Liver (tissue), 9 donors: ENCODE results near the gene SPAG9. TPM values are rescaled to one million over a fixed set of nuclear protein-coding genes. Genes with fewer than 3 reads are reported as not detected.

Experiments used
- DNase-seq: peaks from one replicate; pipeline ENCODE4 v3.0.0-alpha.2; 2017; ENCODE audit warnings: low spot score
- H3K27ac ChIP-seq, 2 donors: one replicate each; pipeline ENCODE4 v1.7.0; 2013; ENCODE audit warnings: inconsistent platforms in 2 of 2, low read length in 2 of 2, control low read depth in 1 of 2, low read depth in 1 of 2, mild to moderate bottlenecking in 1 of 2
- H3K27me3 ChIP-seq, 4 donors: one replicate each; pipeline versions ENCODE4 v1.6.1 to v1.7.0; 2013; ENCODE audit warnings: low read length in 3 of 4, inconsistent platforms in 1 of 4, mild to moderate bottlenecking in 1 of 4, moderate library complexity in 1 of 4; ENCODE audit not compliant: control insufficient read depth in 4 of 4, insufficient read depth in 4 of 4
- H3K36me3 ChIP-seq, 4 donors: one replicate each; pipeline versions ENCODE4 v1.6.1 to v1.7.0; 2013; ENCODE audit warnings: low read length in 3 of 4, mild to moderate bottlenecking in 3 of 4, low read depth in 1 of 4, moderate library complexity in 1 of 4; ENCODE audit not compliant: control insufficient read depth in 4 of 4, insufficient read depth in 3 of 4
- H3K4me1 ChIP-seq, 4 donors: one replicate each; pipeline versions ENCODE4 v1.6.1 to v1.7.0; 2013; ENCODE audit warnings: low read length in 3 of 4, mild to moderate bottlenecking in 3 of 4, moderate library complexity in 1 of 4; ENCODE audit not compliant: control insufficient read depth in 4 of 4, insufficient read depth in 4 of 4
- H3K4me3 ChIP-seq, 3 donors: one replicate each; pipeline versions ENCODE4 v1.6.1 to v1.7.0; 2013; ENCODE audit warnings: low read length in 3 of 3, control low read depth in 1 of 3, low read depth in 1 of 3, mild to moderate bottlenecking in 1 of 3
- H3K9ac ChIP-seq, 2 donors: one replicate each; pipeline ENCODE4 v1.7.0; 2013; ENCODE audit warnings: low read length in 2 of 2, mild to moderate bottlenecking in 2 of 2, moderate library complexity in 2 of 2, control low read depth in 1 of 2, low read depth in 1 of 2
- H3K9me3 ChIP-seq, 4 donors: one replicate each; pipeline versions ENCODE4 v1.6.1 to v1.7.0; 2013; ENCODE audit warnings: low read length in 3 of 4; ENCODE audit not compliant: control insufficient read depth in 4 of 4
- FOXA2 ChIP-seq: IDR thresholded peaks from 2 replicates; pipeline ENCODE4 v1.6.1; 2016; ENCODE audit warnings: antibody characterized with exemption
- GABPA ChIP-seq, 2 donors: IDR thresholded peaks in 1 of 2; conservative IDR thresholded peaks in 1 of 2; 2 replicates each; pipeline ENCODE4 v1.6.1; 2016; ENCODE audit warnings: antibody characterized with exemption in 2 of 2, mild to moderate bottlenecking in 1 of 2, moderate library complexity in 1 of 2
- HNF4G ChIP-seq: IDR thresholded peaks from 2 replicates; pipeline ENCODE4 v1.6.1; 2016; ENCODE audit warnings: antibody characterized with exemption
- JUND ChIP-seq, 2 donors: IDR thresholded peaks; 2 replicates each; pipeline ENCODE4 v1.6.1; 2016; ENCODE audit warnings: antibody characterized with exemption in 2 of 2
- NR2F2 ChIP-seq: IDR thresholded peaks from 2 replicates; pipeline ENCODE4 v1.6.1; 2016; ENCODE audit warnings: antibody characterized with exemption
- RAD21 ChIP-seq, 2 donors: IDR thresholded peaks; 2 replicates each; pipeline ENCODE4 v1.6.1; 2016; ENCODE audit warnings: antibody characterized with exemption in 2 of 2, mild to moderate bottlenecking in 2 of 2
- TAF1 ChIP-seq: conservative IDR thresholded peaks from 2 replicates; pipeline ENCODE4 v1.6.1; 2016; ENCODE audit warnings: antibody characterized with exemption, mild to moderate bottlenecking
- YY1 ChIP-seq: IDR thresholded peaks from 2 replicates; pipeline ENCODE4 v1.6.1; 2016; ENCODE audit warnings: antibody characterized with exemption, mild to moderate bottlenecking
- WGBS: extraction: QIAGEN DNeasy Blood & Tissue Kit; methylation state at CpG from one replicate; pipeline ENCODE4 v1.1.7; 2013; 5-methylcytosine and 5-hydroxymethylcytosine counted together
- polyA plus RNA-seq, 2 donors: library from polyadenylated mRNA; stranded (reverse) in 1 of 2; unstranded in 1 of 2; fragments of 200-250 nt in 1 of 2; fragments of >200 nt in 1 of 2; fragmentation: Nextera tagmentation in 1 of 2; extraction: Ambion mirVana in 1 of 2; gene quantifications; one replicate each; pipeline versions ENCODE4 v1.2.1 to v1.2.3, GENCODE V29; 2013 to 2015
- total RNA-seq, 2 donors: library from RNA; depleted of rRNA; stranded (reverse); fragments of >200 nt; gene quantifications; one replicate each; pipeline ENCODE4 v1.2.3, GENCODE V29; 2014
- TF ChIP-seq, protein P1 (sequence below): fragments of 150-350 bp; IDR thresholded peaks from 2 replicates; pipeline ENCODE4 v1.5.1; 2017; ENCODE audit warnings: improper control_type of control experiment, low read depth, low read length; ENCODE audit not compliant: missing input control
- TF ChIP-seq, protein P2 (sequence below): IDR thresholded peaks from 2 replicates; pipeline ENCODE4 v1.6.1; 2016; ENCODE audit warnings: antibody characterized with exemption, mild to moderate bottlenecking
- TF ChIP-seq, protein P3 (sequence below): IDR thresholded peaks from 2 replicates; pipeline ENCODE4 v1.6.1; 2016; ENCODE audit warnings: antibody characterized with exemption
- TF ChIP-seq, protein P4 (sequence below): IDR thresholded peaks from 2 replicates; pipeline ENCODE4 v1.6.1; 2016; ENCODE audit warnings: antibody characterized with exemption
- donor health status: healthy.
- donor health status: healthy.
- donor health status: healthy.
- donor health status: healthy.
- donor health status: healthy.

SPAG9 gene
- total and polyA plus RNA-seq, 4 donors: 12.0 to 94.0 (median 18.4) TPM

DNA sequence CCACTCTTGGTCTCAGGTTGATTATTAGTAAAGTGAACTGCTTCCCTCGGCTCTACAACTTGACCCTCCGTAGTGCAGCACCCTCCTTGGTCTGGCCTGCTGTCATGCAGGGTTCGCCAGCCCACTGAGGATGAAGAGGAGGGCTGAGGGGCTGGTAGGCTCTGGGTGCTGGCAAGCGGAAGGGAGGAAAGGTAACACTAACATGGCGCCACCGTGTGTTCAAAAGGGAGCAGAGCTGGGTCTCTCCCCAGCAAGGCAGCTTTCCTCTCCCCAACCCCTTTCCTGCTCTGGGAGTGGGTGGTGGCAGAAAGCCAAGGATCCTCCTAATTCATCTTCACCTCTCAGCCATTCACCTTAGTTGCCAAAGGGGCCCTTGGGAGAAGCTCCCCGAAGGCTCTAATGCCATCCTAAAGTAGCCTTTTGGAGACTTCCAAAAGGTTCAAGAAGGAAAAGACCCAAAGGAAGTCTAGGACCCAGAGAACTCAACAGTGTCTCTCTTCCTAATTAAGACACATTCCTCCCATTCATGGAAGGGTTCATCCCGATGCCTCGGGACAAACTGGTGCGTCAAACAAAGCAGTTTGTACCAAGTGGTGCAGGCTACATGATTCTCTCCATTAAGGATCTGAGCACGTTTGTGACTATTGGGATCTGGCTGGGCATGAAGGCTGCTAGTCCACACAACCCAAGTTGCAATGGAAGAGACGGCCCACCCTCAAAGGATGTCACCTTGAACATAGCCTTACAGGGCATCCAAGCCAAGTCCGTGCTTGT lies 163.7 kb downstream of the SPAG9 start:
- Histone ChIP-seq H3K36me3 (peaks cover 0 to 8% (median 3%) of the 10 kb centered on the region in 4 donors), H3K4me3 (no peak overlapping the region), H3K27ac (no peak overlapping the region), H3K9ac (no peak overlapping the region), H3K9me3 (no peaks in the 10 kb centered on the region), H3K4me1 (peaks cover 0 to 15% (median 0%) of the 10 kb centered on the region in 4 donors), H3K27me3 (no peaks in the 10 kb centered on the region)
- TF ChIP-seq, protein P1, sequence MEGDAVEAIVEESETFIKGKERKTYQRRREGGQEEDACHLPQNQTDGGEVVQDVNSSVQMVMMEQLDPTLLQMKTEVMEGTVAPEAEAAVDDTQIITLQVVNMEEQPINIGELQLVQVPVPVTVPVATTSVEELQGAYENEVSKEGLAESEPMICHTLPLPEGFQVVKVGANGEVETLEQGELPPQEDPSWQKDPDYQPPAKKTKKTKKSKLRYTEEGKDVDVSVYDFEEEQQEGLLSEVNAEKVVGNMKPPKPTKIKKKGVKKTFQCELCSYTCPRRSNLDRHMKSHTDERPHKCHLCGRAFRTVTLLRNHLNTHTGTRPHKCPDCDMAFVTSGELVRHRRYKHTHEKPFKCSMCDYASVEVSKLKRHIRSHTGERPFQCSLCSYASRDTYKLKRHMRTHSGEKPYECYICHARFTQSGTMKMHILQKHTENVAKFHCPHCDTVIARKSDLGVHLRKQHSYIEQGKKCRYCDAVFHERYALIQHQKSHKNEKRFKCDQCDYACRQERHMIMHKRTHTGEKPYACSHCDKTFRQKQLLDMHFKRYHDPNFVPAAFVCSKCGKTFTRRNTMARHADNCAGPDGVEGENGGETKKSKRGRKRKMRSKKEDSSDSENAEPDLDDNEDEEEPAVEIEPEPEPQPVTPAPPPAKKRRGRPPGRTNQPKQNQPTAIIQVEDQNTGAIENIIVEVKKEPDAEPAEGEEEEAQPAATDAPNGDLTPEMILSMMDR: peak; percentile 61
- TF ChIP-seq, protein P2, sequence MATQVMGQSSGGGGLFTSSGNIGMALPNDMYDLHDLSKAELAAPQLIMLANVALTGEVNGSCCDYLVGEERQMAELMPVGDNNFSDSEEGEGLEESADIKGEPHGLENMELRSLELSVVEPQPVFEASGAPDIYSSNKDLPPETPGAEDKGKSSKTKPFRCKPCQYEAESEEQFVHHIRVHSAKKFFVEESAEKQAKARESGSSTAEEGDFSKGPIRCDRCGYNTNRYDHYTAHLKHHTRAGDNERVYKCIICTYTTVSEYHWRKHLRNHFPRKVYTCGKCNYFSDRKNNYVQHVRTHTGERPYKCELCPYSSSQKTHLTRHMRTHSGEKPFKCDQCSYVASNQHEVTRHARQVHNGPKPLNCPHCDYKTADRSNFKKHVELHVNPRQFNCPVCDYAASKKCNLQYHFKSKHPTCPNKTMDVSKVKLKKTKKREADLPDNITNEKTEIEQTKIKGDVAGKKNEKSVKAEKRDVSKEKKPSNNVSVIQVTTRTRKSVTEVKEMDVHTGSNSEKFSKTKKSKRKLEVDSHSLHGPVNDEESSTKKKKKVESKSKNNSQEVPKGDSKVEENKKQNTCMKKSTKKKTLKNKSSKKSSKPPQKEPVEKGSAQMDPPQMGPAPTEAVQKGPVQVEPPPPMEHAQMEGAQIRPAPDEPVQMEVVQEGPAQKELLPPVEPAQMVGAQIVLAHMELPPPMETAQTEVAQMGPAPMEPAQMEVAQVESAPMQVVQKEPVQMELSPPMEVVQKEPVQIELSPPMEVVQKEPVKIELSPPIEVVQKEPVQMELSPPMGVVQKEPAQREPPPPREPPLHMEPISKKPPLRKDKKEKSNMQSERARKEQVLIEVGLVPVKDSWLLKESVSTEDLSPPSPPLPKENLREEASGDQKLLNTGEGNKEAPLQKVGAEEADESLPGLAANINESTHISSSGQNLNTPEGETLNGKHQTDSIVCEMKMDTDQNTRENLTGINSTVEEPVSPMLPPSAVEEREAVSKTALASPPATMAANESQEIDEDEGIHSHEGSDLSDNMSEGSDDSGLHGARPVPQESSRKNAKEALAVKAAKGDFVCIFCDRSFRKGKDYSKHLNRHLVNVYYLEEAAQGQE: no peak
- TF ChIP-seq RAD21 (IDR thresholded peaks at IDR 0.05): peak; percentile 77 to 89
- WGBS: 51% methylated on average over 13 of the region's 13 CpGs
- DNase-seq: peak; percentile 57

DNA sequence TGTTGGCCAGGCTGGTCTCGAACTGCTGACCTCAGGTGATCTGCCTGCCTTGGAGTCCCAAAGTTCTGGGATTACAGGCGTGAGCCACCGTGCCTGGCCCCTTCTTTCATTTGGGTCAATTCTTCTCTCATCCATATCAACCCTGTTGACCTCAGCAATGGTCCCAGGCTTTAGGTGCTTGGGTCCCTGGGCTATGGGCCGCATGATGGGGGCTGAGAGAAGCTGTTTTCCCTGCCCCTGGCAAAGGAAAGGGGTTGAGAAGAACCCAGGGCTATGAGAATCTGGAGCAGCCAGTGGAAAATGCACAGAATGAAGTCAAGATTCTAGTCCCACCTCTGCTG lies 164.3 kb downstream of the SPAG9 start:
- H3K27ac ChIP-seq: no peak overlapping the region
- peaks cover 0 to 15% (median 0%) of the 10 kb centered on the region in 4 donors for H3K4me1 ChIP-seq
- no peaks in the 10 kb centered on the region for H3K9me3 ChIP-seq
- 90% methylated on average over 4 of the region's 4 CpGs for WGBS
- no peak for DNase-seq
- peaks cover 0 to 7% (median 1%) of the 10 kb centered on the region in 4 donors for H3K36me3 ChIP-seq
- H3K4me3 ChIP-seq: no peak overlapping the region
- H3K27me3 ChIP-seq: no peaks in the 10 kb centered on the region
- no peak for TF ChIP-seq RAD21 (IDR thresholded peaks at IDR 0.05)
- TF ChIP-seq TAF1: no peak
- TF ChIP-seq NR2F2: no peak
- TF ChIP-seq, protein P3, sequence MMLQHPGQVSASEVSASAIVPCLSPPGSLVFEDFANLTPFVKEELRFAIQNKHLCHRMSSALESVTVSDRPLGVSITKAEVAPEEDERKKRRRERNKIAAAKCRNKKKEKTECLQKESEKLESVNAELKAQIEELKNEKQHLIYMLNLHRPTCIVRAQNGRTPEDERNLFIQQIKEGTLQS: no peak
- no peak for TF ChIP-seq JUND (IDR thresholded peaks at IDR 0.05)
- TF ChIP-seq FOXA2: no peak
- TF ChIP-seq YY1: no peak
- no peak for TF ChIP-seq HNF4G
- no peak for TF ChIP-seq GABPA (IDR thresholded peaks at IDR 0.05 in 1 of 2, conservative IDR thresholded peaks at IDR 0.05 in 1 of 2)
- H3K9ac ChIP-seq: no peak overlapping the region

DNA sequence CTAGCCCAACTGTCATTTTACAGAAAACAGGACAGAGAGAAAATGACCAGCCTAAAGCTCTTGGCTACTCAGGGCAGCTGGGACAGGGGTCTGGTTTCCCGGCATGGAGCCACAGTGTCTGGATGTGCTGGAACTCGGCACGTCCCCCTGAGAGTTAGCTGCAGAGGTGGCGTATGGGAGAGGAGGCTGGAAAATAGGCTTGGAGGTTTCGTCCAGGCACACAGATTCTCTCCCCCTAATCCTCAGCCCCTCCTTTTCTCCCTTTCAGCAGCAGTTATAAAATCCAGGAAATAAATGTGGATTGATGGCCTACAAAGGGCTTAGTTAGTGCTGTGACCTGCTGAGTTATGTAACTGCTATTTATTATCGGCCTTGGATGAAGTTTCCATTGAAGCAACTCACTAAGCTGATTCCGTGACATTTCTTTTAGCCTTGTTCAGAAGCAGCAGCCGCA lies 165.0 kb downstream of the SPAG9 start:
- Histone ChIP-seq H3K4me3 (no peak overlapping the region), H3K9me3 (no peaks in the 10 kb centered on the region), H3K4me1 (peaks cover 0 to 19% (median 1%) of the 10 kb centered on the region in 4 donors), H3K27me3 (no peaks in the 10 kb centered on the region), H3K36me3 (peaks cover 0 to 7% (median 0%) of the 10 kb centered on the region in 4 donors), H3K27ac (peak overlapping the region in 1 of 2 donors; percentile 52), H3K9ac (peak overlapping the region in 1 of 2 donors; percentile 9)
- WGBS: 72% methylated on average over 8 of the region's 8 CpGs
- DNase-seq: no peak
- TF ChIP-seq RAD21 (IDR thresholded peaks at IDR 0.05): peak in 1 of 2 donors; percentile 12
- TF ChIP-seq, protein P4, sequence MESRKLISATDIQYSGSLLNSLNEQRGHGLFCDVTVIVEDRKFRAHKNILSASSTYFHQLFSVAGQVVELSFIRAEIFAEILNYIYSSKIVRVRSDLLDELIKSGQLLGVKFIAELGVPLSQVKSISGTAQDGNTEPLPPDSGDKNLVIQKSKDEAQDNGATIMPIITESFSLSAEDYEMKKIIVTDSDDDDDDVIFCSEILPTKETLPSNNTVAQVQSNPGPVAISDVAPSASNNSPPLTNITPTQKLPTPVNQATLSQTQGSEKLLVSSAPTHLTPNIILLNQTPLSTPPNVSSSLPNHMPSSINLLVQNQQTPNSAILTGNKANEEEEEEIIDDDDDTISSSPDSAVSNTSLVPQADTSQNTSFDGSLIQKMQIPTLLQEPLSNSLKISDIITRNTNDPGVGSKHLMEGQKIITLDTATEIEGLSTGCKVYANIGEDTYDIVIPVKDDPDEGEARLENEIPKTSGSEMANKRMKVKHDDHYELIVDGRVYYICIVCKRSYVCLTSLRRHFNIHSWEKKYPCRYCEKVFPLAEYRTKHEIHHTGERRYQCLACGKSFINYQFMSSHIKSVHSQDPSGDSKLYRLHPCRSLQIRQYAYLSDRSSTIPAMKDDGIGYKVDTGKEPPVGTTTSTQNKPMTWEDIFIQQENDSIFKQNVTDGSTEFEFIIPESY: no peak
- peak; percentile 25 for TF ChIP-seq NR2F2
